ENCODE measurements around the gene IPP.

DNA sequence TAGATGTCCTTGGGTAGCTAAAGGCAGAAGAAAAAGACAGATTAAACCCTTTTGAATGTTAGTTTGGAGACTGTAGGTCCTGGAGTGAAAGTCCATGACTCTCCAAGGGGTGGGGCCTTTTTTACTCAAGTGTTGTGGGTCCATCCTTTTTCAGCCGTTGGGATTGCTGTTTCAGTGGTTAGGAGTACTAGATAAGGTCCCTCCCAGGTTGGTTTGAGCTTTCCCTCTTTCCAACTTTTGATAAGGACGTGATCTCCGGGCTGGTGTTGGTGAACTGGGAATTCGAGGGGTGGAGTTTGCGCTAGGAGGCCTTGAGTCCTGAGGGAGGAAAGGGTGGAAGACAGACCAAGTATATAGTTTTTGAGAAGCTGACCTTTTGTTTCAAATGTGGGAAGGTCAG lies 5.2 kb upstream of the IPP start:
- TF ChIP-seq, protein P1, sequence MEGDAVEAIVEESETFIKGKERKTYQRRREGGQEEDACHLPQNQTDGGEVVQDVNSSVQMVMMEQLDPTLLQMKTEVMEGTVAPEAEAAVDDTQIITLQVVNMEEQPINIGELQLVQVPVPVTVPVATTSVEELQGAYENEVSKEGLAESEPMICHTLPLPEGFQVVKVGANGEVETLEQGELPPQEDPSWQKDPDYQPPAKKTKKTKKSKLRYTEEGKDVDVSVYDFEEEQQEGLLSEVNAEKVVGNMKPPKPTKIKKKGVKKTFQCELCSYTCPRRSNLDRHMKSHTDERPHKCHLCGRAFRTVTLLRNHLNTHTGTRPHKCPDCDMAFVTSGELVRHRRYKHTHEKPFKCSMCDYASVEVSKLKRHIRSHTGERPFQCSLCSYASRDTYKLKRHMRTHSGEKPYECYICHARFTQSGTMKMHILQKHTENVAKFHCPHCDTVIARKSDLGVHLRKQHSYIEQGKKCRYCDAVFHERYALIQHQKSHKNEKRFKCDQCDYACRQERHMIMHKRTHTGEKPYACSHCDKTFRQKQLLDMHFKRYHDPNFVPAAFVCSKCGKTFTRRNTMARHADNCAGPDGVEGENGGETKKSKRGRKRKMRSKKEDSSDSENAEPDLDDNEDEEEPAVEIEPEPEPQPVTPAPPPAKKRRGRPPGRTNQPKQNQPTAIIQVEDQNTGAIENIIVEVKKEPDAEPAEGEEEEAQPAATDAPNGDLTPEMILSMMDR (IDR thresholded peaks at IDR 0.05) = no peak
- TF ChIP-seq POLR2A (IDR thresholded peaks at IDR 0.05) (no peak), POLR2AphosphoS5 (IDR thresholded peaks at IDR 0.05) (no peak), EP300 (IDR thresholded peaks at IDR 0.05; ENCODE audit: low read depth) (no peak)
